IPS-18c (cell line): Measurements from ENCODE around the gene BCL2L11.

Experiments used
- H3K4me3 ChIP-seq: 2 replicates; pipeline ENCODE4 v1.7.0; 2013; ENCODE audit warnings: low read depth, mild to moderate bottlenecking, low read length, moderate library complexity; ENCODE audit not compliant: insufficient read depth
- H3K9me3 ChIP-seq: one replicate; pipeline ENCODE4 v1.6.1; 2013; ENCODE audit warnings: mild to moderate bottlenecking, low read length, moderate library complexity; ENCODE audit not compliant: control insufficient read depth, insufficient read depth

BCL2L11 gene

DNA sequence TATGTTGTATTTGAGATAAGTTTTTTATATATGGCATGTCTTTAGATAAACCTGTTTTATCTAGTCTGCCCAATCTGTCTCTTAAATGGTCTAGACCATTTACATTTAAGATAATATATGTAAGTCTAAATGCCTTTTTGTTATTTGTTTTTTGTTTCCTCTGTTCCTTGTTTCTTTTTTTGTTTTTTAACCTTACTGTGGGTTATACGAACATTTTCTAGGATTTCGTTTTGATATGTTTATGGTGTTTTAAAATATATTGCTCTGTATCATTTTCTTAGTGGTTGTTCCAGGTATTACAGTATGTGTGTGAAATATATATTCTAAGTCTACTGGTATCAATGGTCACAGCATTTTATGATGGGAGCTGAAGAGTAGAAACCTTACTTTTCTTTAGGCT is 13.3 kb downstream of the BCL2L11 start:
- Histone ChIP-seq H3K4me3 (no peak overlapping the region), H3K9me3 (no peaks in the 10 kb centered on the region)

DNA sequence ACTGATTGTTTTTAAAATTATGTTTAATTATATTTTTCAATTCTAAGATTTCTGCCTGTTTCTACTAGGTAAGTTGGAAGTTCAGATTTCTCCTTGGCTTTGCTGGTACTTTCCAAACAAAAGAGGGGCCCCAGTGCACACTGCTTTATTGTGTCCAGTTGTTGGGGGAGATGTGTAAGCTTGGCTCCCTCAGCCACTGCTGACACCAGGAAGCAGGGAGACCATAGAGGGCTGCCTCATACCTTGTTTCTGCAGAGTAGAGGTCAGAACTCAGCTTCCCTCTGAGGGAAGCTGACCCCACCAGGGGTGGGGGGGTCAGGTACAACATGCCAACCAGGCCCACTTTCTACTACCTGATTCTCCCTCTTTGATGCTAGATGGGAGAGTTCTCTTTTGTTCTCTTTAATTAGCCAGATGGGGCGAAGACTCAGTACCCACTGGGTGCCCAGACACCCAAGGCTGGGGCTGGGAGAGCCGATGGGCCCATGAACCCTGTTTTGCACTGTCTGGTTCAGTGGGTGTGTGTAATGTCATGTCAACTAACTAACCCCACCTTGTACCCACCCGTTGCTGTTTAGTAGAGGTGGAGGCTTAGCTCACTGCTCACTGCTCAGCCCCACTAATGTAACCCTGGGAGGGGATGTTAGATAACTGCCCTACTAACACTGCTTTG is 14.7 kb downstream of the BCL2L11 start:
- no peak overlapping the region for H3K4me3 ChIP-seq
- no peaks in the 10 kb centered on the region for H3K9me3 ChIP-seq

DNA sequence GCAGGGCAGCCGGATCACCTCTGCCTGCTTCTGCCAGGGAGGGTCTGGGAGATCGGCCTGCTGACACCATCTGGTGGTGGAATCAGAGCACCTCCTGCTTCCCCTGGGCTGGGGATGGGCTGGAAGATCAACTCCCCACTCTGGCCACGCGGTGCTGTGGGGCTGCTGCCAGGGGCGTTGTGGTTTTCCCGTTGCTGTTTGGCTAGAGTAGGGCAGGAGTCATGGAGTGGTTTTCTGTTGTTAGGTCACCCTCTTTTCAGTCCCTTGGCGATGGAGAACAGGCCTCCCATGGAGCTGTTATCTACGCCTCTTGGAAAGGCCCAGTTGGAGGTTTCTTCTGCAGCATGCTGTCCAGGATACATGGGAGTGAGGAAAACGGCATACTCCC is 15.2 kb downstream of the BCL2L11 start:
- Histone ChIP-seq H3K9me3 (no peaks in the 10 kb centered on the region), H3K4me3 (no peak overlapping the region)

DNA sequence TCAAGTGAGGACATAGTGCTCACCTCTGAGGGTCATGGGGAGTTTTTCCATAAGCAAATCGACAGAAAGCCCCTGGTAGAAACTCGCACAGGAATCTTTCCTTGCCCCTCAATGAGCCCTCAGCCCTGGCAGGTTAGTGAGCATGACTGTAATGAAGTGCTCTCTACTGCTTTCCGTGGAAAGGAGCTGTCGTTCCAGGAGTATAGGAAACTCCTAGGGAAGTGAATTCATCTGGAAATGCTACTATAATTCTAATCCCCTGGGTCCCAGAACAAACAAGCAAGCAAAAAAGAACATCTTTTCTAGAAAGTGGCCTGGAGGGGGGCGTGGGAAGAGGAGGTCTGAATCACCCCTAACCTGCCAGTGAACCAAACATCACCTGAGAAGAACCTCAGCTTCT is 18.1 kb downstream of the BCL2L11 start:
- no peaks in the 10 kb centered on the region for H3K9me3 ChIP-seq
- H3K4me3 ChIP-seq = no peak overlapping the region

DNA sequence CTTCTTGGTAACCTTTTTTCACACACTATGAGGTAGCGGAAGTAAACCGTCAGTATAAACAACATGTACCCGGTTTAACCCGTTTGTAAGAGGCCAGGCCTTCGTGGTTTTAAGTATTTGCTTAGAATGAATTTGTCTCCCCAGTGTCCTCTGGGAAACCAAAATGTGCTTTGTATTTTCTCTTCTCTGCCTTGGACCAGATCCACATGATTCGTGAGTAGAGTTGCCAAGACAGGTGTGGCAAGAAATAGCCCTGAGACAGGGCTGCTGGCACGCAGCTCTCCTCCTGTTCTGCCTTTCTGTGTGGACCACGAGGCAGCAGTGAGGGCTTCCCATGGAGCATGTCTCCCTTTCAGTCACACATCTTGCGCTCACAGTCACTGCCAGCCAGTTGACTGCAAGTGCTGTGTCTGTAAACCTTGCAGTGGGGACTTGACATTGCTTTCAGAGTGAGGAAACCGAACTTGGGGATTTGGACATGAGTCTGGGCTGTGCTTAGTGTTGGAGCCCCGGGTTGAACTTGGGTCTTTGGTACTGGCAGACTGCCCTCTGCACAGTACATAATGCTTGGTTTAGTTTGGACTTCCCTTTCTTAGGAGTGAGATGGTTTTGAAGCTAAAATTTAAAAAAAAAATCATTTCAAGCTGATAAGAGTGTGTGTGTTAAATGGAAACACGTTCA is 19.1 kb downstream of the BCL2L11 start:
- no peak overlapping the region for H3K4me3 ChIP-seq
- H3K9me3 ChIP-seq = no peaks in the 10 kb centered on the region

DNA sequence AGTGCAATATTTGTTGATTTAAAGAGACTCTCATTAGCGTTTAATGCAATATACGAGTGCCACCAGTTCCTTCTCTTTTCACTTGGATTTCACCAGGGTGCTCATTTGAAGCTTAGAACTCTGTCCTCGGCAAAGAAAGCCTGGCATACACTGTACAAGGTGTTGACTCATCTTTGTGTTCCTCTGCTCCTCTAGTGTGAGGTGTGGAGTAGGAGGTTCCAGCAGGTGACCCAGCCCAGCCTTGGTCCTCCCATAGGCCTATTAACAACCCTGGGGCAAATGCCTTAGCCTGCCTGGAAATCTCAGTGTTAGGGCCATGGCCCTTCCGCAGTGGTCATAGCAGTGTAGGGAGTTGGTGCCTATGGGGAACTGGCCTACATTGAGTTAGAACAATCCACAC is 20.1 kb downstream of the BCL2L11 start:
- H3K4me3 ChIP-seq = no peak overlapping the region

DNA sequence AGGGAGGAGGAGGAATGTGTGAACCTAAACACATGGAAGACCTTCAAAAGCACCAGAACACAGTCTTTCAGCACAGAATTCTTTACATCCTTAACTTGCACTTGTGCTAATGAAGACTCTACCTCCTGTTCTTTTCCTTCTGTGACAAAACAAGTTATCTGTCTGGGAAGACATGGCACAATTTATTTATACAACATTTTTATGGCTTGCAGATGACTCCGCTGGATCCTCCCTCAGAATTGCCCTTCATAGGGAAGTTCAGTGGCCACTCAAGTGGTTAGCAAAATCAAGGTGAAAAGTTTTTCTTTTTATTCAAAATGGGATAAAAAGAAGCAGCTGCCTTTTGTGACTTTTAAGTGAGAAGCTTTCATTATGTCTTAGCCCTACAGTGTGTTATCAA is 21.4 kb downstream of the BCL2L11 start:
- Histone ChIP-seq H3K4me3 (no peak overlapping the region), H3K9me3 (no peaks in the 10 kb centered on the region)

More for the DNA sequence above, 20.1 kb downstream of the BCL2L11 start:
- H3K9me3 ChIP-seq = no peaks in the 10 kb centered on the region

DNA sequence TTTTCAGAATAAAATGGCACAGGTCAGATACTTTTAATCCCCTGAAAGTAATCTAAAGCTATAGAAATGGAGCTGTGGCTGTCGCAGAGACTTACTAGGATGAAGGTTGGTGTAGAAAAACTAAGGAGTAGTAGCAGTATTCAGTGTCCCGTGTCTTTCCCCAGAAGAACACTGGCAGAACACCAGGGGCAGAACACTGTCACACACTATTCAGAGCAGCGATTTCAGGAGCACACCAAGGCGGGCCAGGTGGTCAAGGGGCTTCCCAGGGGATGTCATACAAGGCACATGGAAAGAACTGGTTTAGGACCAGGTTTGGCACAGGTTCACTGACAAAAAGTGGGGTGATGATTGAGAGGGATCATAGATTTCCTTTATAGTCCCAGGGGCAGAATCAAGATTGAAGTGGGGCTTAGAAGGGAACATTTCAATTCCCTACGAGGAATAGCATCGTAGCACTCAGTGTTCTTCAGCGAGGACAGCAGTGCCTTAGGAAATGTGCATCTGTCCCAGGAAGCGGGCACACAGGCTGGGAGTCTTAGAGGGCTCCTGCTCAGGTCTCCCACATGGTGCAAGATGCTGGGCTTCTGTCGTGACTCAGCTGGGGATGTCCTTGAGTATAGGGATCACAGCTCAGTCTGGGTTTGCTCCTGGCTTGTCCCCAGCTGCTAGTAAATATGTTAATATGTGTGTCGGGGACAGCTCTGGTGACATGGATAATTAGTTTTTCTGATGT is 22.6 kb downstream of the BCL2L11 start:
- no peaks in the 10 kb centered on the region for H3K9me3 ChIP-seq

DNA sequence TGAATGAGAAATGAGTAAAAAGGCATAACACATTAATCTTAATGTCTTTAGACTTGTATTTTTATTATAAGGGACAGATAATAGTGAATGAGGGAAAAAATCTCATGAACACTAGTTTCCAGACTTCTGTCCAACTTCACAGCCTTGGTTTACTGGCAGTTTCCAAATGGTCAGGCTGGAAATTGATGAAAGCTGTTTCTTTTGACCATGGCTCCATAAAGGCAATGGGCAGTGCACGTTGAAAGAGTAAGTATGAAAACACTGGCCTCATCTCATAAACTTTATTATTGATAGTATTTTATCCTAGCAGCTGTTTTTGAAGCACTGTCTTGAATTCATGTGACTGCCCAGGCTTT is 23.1 kb downstream of the BCL2L11 start:
- Histone ChIP-seq H3K4me3 (no peak overlapping the region), H3K9me3 (no peaks in the 10 kb centered on the region)

More for the DNA sequence above, 22.6 kb downstream of the BCL2L11 start:
- H3K4me3 ChIP-seq = no peak overlapping the region

DNA sequence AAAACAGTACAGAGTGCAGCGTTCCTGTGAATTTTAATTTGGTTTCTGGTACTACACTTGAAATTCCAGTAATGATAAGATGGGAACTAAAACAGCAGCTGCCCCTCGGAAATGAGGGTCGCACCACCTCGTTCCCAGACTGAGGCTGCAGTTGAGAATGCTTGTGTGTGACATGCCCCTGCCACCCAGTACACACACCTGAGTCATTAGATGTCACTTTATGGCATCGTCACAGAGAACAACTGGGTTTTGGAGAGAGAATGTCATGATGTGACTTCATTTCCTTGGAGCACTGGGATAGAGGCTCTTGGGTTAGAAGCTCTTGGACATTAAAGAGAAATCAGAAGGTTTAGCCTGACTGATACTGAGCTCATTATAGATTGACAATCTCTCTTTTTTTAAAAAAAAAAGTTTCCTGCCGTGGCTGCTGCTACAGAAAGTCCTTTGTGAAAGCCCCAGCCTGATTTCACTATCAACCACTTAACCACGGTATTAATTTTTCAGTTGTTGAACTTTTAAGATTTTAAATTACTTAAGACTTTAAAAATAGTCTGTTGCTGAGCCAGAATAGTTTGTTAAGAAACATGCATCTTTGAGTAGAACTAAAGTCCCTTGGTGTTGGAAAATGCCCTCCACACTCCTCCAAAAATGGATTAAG is 24.5 kb downstream of the BCL2L11 start:
- H3K4me3 ChIP-seq = no peak overlapping the region
- H3K9me3 ChIP-seq = no peaks in the 10 kb centered on the region

DNA sequence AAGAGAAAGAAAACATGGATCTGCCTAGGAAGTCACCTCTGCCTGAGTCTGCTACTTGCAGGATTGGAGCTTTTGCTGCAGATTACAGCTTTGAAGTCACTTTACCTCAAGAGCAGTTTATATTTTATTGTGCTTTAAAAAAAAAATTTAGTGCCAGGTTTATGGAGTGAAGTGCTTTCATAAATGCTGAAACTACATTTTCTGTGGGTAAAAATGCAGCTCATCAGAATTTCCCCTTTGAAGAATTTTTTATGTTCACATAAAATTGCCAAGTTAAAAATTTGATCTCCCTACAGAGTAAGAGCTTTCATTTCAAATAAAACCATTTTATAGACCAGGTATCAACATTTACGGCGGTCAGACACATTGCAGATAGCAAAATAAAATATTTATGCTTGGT is 25.2 kb downstream of the BCL2L11 start:
- H3K4me3 ChIP-seq = no peak overlapping the region
- no peaks in the 10 kb centered on the region for H3K9me3 ChIP-seq

DNA sequence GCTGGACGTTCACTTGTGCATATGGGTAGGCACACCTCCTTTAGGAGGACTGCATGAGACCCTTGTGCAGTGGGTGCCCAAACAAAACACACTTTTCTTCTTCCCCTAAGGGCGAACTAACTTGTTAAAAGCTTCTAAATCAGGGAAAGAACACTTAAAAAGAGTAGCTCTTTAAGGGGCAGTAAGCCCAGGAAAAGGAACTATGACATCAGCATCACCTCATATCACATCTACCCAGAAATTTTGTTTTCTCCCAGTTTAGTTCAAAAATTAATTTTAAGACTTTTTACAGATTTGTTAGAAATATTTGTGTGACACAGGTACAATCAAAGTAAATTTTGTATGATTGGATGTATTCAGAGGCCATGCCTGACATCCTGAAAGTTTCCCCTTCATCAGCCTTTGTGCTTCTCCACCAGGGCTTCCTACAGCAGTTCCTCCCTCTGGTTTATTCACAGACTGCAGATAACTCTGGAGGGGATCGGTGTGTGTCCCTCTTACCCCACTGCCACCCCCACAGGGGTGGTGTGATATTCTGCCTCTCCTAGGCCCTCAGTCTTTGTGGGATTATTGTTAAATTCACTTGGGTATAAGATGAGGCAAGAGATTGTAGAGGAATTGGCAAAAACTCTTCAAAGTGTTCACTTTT is 27.6 kb downstream of the BCL2L11 start:
- no peak overlapping the region for H3K4me3 ChIP-seq
- no peaks in the 10 kb centered on the region for H3K9me3 ChIP-seq

DNA sequence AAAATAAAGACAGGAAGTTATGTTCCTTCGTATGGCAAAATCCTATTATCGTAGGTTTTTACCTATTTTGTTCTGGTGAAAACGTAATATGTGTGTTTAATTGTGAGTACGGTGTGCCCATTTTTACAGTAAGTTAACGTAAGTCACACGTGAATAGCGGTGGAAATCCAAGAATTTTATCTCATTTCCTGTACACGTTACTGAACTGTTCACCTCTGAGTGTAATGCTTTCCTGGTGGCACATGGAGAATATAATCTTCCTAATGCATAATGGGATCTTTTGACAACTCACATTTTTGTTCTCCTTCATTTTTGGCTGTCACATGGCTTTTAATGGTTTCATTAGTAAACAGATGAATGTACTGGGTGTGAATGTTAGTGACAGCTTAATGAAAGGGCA is 28.2 kb downstream of the BCL2L11 start:
- Histone ChIP-seq H3K9me3 (no peaks in the 10 kb centered on the region), H3K4me3 (no peak overlapping the region)

DNA sequence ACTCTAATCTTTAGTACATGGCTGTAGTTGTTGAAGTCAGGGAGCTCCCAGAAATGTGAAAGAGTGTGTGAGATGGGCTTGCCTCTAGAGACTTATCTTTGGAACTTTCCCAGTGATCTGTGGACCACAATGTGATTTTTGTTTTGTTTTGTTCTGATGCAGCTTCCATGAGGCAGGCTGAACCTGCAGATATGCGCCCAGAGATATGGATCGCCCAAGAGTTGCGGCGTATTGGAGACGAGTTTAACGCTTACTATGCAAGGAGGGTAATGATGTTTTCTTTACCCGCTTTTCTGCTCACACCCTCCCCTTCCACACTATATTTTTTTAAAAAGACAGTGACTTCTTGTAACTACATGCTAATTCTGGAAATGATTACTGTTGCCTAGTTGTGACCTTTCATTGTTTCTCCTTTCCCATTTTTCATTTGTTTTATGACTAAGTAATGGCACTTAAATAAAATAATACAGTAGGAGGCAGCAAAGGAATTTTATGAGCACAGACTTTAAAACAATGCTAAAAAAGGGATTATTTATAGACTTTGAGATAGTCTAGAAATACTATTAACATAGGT is 29.3 kb downstream of the BCL2L11 start:
- no peak overlapping the region for H3K4me3 ChIP-seq

DNA sequence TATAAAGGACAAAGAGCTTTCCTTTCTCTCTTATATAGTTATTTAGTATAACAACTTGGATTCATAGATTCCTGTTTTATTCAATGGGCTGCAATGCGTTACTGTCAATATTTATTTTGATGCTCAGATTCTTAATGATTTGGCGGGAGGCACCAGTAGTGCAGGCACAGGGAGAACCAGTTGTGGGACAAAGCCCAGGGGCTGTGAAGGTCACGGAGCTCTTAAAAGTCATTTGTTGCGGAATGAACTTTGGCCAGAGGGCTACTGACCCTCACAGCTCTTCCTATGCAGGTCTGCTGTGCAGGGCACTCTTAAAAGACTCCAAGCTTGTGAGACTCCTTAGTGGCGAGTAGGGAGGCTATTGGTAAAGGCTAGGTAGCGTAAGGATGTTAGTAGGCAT is 34.0 kb downstream of the BCL2L11 start:
- no peaks in the 10 kb centered on the region for H3K9me3 ChIP-seq
- no peak overlapping the region for H3K4me3 ChIP-seq

More for the DNA sequence above, 29.3 kb downstream of the BCL2L11 start:
- no peaks in the 10 kb centered on the region for H3K9me3 ChIP-seq

DNA sequence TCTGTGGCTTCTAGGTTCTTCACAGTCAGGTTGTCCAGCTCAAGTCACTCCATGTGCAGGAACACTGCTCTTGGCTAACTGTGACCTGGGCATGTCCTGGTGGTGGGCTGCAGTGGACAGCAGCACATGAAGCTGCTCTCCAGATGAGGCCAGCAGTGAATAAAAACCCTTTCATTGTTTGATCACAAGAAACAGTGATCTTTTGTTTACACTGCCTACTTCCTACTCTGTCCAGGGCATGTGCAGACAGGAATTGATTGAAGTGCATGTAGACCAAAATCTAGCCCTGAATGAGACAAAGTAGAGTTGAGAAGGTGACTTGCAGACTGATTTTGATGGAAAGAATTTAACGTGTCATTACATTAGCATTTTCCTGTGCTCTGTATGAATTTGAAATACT is 34.9 kb downstream of the BCL2L11 start:
- H3K4me3 ChIP-seq = no peak overlapping the region
- no peaks in the 10 kb centered on the region for H3K9me3 ChIP-seq

DNA sequence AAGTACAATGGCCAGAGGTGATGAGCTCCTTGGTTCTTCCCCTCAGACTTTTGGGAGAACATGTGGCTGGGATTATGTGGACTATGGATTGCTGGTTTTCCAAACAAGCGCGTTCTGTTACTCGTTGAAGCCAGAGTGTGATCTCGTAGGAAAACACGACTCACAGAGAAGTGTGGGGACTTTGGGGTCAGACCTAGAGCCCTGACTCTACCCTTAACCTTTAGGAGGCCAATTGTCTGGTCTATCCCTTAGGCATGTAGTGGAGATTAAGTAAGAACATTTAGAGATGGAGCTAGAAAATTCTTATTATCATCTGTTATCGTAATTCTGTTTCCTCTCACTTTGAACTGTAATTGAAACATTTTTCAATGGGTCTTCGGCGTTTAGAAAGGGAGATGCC is 35.8 kb downstream of the BCL2L11 start:
- Histone ChIP-seq H3K9me3 (no peaks in the 10 kb centered on the region), H3K4me3 (no peak overlapping the region)
